Measurements from ENCODE around the gene SNUPN.

SNUPN gene

GRCh38 chr15:75654201-75654907, 28.8 kb upstream of the SNUPN start:
- DNase-seq (ENCODE audit: low spot score): no peak

GRCh38 chr15:75653347-75653913, 27.9 kb upstream of the SNUPN start:
- no peak for DNase-seq (ENCODE audit: low spot score)

GRCh38 chr15:75651810-75652543, 26.5 kb upstream of the SNUPN start:
- no peak for DNase-seq (ENCODE audit: low spot score)

GRCh38 chr15:75650908-75651809, 25.6 kb upstream of the SNUPN start:
- DNase-seq (ENCODE audit: low spot score): no peak

DNA sequence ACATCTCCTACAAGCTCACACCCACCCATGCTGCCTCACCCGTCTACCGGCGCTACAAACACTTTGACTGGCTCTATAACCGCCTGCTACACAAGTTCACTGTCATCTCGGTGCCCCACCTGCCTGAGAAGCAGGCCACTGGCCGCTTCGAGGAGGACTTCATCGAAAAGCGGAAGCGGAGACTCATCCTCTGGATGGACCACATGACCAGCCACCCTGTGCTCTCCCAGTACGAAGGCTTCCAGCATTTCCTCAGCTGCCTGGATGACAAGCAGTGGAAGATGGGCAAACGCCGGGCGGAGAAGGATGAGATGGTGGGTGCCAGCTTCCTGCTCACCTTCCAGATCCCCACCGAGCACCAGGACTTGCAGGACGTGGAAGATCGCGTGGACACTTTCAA, 24.3 kb upstream of the SNUPN start:
- DNase-seq (ENCODE audit: low spot score): no peak

GRCh38 chr15:75649045-75649761, 23.7 kb upstream of the SNUPN start:
- DNase-seq (ENCODE audit: low spot score): no peak

GRCh38 chr15:75648156-75649000, 22.9 kb upstream of the SNUPN start:
- no peak for DNase-seq (ENCODE audit: low spot score)

DNA sequence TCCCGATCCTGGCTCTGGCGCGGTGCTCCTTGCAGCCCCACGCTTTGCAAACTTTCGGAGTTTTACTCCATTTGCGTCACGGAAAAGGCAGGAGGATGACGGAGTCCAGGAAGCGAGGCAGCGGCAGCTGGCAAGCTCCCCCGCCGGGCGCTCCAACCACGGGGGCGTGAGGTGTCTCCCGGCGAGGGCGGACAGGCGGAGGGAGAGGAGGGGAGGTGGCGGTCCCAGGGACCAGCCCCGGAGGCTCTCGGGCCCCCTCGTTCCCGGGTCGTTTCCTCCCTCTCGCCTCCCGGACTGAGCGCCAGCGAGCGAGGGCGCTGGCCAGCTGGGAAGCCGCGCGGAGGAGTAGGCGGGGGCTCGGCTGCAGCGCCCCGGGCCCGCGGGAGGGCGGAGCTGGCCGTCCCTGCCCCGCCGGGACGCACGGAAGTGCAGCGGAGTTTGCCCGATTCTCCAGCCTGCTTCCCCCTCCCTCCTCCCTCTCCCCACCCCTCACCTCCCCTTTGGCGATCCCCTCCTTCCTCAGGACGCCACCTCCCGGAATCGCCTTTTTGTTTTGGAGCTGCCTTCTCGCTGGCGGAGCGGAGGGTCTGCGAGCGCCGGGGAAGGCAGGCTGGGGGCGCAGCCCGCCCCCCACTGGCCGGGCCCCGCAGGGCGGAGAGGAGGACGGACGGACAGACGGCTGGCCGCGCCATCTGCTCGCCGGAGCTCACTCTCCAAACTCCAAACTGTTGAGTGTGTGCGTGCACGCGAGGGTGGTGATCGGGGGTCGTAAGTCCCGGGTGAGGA, 22.0 kb upstream of the SNUPN start, which contains the start of gene SNX33:
Gene SNX33 (plus strand): TSS at position 543 of the 786 bp plus-strand sequence. CDS start 1,191 bp downstream, outside the sequence.
- peak; percentile 61 for DNase-seq (ENCODE audit: low spot score)

- DNase-seq (ENCODE audit: low spot score): no peak
These were observed 21.4 kb upstream of the SNUPN start for GRCh38 chr15:75646944-75647364.

DNA sequence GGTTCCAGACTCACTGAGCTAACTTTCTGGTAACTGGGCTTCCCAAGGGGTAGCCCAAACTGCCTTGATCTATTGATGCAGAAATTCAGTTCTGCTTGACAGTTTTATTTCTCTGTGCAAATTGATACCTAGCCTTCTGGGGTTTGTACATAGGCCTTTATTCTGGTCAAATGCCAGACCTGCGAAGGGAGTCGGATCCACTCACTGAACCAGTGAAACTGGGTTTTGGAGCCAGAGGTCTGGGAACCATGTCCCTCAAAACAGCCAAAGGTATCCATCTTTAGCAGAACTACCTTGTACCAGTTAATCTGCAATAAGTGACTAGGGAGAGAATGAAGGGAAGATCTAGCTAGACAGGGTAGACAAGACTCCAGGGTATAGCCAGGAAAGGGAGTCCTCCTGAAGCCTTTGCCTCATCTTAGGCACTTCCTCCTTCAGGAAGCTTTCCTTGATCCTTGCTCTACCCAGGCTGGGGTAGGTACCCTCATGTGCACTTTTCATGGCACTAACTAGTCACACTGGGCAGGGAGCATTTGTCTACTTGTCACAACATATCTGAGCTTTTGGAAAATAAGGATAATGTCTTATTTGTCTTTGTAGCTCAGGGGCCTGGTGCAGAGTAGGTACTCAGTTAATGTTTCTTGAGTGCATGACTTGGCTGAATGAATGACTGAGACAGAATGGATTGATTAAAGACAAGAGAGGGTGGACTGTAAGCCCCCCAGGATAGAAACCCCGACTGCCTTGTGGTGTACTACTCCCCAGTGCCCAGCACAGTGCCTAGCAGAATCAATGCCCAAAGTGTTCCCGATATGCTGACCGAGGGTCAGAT, 20.8 kb upstream of the SNUPN start:
- DNase-seq (ENCODE audit: low spot score): no peak

DNA sequence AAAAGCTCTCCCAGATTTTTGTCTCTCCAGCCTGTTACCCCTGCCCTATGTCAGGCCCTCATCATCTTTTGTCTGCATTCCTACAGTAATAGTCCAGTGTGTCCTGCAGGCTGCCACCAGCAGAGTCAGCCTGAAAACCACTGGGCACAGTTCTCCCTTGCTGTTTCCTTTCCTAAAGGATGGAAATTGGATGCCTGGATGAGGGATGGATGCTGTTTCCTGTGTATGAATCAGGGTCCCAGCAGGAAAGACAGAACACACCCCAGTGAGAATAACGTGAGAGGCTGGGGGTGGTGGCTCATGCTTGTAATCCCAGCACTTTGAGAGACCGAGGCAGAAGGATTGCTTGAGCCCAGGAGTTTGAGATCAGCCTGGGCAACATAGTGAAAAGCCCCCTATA, 18.9 kb upstream of the SNUPN start:
- no peak for DNase-seq (ENCODE audit: low spot score)

DNA sequence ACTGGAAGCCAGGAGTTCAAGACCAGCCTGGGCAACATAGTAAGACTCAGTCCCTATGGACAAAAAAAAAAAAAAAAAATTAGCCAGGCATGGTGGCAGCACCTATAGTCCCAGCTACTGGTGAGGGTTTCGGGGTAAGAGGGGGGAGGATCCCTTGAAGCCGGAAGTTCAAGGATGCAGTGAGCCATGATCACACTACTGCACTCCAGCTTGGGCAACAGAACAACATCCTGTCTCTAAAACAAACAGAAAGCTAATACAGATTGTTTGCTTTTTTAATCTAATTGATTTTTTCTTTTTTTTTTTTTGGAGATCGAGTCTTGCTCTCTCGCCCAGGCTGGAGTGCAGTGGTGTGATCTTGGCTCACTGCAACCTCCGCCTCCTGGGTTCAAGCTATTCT, 16.1 kb upstream of the SNUPN start:
- DNase-seq (ENCODE audit: low spot score): no peak

DNA sequence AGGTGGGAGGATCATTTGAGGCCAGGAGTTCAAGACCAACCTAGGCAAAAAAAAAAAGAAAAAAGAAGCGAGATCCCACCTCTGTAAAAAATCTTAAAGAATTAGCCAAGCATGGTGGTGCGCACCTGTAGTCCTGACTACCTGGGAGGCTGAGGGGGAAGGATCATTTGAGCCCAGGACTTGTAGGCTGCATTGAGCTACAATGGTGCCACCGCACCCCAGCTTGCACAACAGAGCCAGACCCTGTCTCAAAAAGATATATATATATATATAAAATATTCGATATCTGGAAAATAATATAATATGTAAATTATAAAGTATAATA, 15.6 kb upstream of the SNUPN start:
- DNase-seq (ENCODE audit: low spot score): no peak

GRCh38 chr15:75640483-75641178, 15.1 kb upstream of the SNUPN start:
- peak; percentile 51 for DNase-seq (ENCODE audit: low spot score)

- DNase-seq (ENCODE audit: low spot score): peak; percentile 99
These were observed 14.4 kb upstream of the SNUPN start, which contains the start of gene IMP3 for GRCh38 chr15:75639709-75640482. TSS of gene IMP3 (minus strand) at chr15:75640224. CDS start at chr15:75640168, 56 bp downstream.

DNA sequence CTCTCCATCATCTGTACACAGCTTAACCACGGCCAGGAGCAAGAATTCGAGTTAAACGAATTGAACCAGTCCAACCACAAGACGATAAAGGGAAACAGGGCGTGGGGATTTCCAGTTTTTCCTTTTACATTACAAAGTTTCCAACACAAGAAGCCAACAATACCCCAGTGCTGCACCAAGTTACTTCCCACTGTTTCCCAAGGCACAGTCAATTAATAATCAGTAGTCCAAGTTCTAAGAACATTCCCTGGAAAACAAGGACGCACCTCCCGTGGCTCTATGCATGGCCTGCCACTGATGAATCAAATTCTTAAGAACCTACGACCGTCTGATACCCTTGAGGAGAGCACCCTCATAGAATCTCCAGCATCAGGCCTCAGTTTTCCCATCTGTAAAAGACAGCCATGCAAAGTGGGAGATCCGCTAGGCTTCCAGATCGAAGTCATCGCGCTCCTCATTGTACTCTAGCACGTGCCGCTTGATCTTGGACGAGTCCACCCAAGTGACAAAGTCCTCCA, 13.7 kb upstream of the SNUPN start:
- DNase-seq (ENCODE audit: low spot score): no peak
